ENCODE measurements around the gene ADGRL1.
"Not testable (repeated sequence)": the region's sequence is repeated elsewhere in the genome, so short reads cannot be mapped to it uniquely, and the experiment has no call there.

ADGRL1 gene

DNA sequence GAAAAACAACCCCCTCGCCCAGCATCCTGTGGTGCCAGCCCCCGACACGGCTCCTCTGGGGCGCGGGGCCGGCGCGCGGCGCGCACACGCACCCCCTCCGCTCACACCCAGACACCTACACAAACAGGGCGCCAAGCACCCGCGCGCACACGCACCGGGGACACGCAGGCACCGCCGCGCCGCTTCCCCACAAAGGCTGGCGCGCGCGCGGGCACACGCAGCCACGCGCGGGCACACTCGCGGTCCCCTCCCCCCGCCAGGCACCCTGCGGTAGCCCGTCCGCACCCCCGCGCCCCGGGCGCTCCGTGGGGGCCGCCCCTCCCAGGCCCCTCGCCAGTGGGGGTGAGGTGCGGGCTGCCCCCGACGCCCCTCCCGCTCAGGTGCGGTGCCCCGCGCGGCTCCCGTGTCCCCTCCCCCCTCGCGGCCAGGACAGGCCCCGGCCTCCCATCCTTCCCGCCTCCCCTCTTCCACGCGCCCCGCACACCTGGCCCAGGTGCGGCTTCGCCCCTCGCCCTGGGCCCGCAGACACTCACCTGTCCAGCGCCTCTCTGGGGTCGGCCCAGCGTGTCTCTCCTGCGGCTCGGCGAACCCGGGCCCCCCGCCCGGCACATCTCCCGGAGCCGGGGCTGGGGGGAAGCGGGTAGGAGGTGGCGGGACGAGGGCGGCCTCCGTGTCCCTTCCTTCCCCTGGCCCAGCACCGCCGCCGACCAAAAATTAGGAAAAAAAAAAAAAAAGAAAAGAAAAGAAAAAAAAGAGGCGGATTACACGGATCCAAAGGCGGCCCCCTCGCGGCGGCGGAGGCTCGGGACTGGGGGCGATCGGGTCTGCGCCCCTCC lies at the start of gene ADGRL1:
TSS of gene ADGRL1 (minus strand) at position 718 of the 836 bp plus-strand sequence. CDS start 22,567 bp downstream, outside the sequence.
- H3K4me1 Mint-ChIP-seq, result peaks cover 50% of the 10 kb centered on the region
- peaks cover 12% of the 10 kb centered on the region for H3K36me3 Mint-ChIP-seq
- not testable (repeated sequence) for ATAC-seq

DNA sequence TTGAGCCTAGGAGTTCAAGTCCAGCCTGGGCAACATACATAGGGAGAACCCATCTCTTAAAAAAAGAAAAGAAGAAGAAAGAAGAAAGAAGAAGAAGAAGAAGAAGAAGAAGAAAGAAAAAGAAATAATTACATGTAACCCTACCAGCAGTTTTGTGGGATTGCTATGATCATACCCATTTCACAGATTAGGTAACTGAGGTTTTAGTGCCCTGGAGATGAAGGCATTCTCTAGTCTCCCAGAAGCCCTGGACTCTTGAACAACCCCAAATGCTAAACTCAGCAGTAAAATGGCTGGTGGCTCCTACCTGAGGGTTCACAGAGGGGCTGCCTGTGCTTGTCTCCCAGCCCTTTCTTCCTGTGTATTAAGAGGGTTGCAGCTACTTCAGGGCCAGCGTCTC lies 49.3 kb upstream of the ADGRL1 start:
- not testable (repeated sequence) for H3K27ac Mint-ChIP-seq; H3K9me3 Mint-ChIP-seq; H3K4me1 Mint-ChIP-seq; ATAC-seq; H3K36me3 Mint-ChIP-seq; H3K4me3 Mint-ChIP-seq; DNase-seq (ENCODE audit: low spot score in 2 of 2)

More for the DNA sequence above, at the start of gene ADGRL1:
- Mint-ChIP-seq H3K27ac (peak within 1 kb of the TSS; percentile 92), H3K4me3 (peak within 1 kb of the TSS; percentile 92)
- H3K9me3 Mint-ChIP-seq; DNase-seq (ENCODE audit: low spot score in 2 of 2): not testable (repeated sequence)

DNA sequence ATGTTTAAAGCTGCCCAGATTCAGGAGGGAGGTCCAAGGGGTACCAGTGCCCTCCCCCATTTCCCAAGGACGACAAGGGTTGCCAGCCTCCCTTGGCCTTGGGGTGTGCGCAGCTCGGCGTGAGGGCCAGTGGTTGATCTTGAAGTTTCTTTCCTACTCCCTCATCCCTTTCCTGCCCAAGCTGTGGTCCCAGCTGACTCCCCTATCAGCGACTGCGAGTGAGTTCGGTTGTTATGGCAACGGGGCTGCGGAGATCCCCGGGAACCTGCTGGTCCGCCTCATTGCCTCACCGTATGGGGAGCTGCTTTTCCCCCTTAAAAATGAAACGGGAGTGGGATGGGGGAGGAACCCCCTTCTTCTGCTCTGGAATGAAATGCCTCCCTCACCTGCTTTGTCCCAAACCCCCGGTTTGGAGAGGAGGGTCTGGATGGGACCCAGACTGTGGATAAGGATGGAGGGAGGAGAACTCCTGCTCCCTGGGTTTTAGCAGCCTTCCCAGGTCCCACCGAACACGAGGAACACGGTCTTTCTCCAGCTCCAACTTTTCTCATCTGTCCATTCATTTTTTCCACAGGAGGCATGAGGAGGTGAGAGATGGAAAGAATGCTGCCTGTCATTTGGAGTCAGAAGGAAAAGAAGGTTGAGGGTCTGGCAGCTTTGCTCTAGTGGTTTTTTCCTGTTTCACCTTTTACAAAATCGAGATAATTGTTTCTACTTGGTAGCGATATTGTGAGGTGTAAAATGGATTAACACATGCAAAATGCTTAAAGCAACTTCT lies 48.0 kb upstream of the ADGRL1 start:
- ATAC-seq, H3K27ac Mint-ChIP-seq, H3K4me3 Mint-ChIP-seq: not testable (repeated sequence)

GRCh38 chr19:14252136-14252535 lies 46.2 kb upstream of the ADGRL1 start:
- not testable (repeated sequence) for DNase-seq (ENCODE audit: low spot score in 2 of 2); H3K27ac Mint-ChIP-seq; H3K4me3 Mint-ChIP-seq; H3K36me3 Mint-ChIP-seq; ATAC-seq; H3K9me3 Mint-ChIP-seq
- peaks cover 15% of the 10 kb centered on the region for H3K4me1 Mint-ChIP-seq

More for the DNA sequence above, 48.0 kb upstream of the ADGRL1 start:
- not testable (repeated sequence) for H3K36me3 Mint-ChIP-seq; H3K9me3 Mint-ChIP-seq; DNase-seq (ENCODE audit: low spot score in 2 of 2)
- H3K4me1 Mint-ChIP-seq, result peaks cover 15% of the 10 kb centered on the region

DNA sequence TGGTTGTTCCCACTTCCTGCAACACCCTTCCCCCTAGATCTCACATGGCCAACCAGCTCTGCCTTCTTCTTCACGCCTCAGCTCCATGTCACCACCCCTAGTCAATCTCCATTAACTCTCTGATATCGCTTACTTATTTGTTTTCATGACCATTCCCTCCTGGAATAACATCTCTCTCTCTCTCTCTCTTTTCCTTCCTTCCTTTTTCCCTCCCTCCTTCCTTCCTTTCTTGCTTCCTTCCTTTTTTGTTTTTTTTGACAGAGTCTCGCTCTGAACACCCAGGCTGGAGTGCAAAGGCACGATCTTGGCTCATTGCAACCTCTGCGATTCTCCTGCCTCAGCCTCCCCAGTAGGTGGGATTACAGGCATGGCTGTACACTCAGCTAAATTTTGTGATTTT lies 44.9 kb upstream of the ADGRL1 start:
- Mint-ChIP-seq H3K36me3 (peaks cover 7% of the 10 kb centered on the region), H3K9me3 (no peaks in the 10 kb centered on the region), H3K4me1 (peaks cover 15% of the 10 kb centered on the region), H3K27ac (peak overlapping the region; percentile 4), H3K4me3 (peak overlapping the region; percentile 2)
- ATAC-seq, result no peak
- DNase-seq (ENCODE audit: low spot score in 2 of 2), result no peak

- peaks cover 15% of the 10 kb centered on the region for H3K4me1 Mint-ChIP-seq
- not testable (repeated sequence) for DNase-seq (ENCODE audit: low spot score in 2 of 2); ATAC-seq; H3K36me3 Mint-ChIP-seq; H3K9me3 Mint-ChIP-seq
- peak overlapping the region; percentile 2 for H3K4me3 Mint-ChIP-seq
- peak overlapping the region; percentile 4 for H3K27ac Mint-ChIP-seq
Measured at GRCh38 chr19:14250315-14250714, 44.3 kb upstream of the ADGRL1 start.

GRCh38 chr19:14249891-14250290 lies 43.9 kb upstream of the ADGRL1 start:
- not testable (repeated sequence) for H3K36me3 Mint-ChIP-seq; H3K9me3 Mint-ChIP-seq; DNase-seq (ENCODE audit: low spot score in 2 of 2); ATAC-seq
- Mint-ChIP-seq H3K27ac (peak overlapping the region; percentile 87), H3K4me1 (peaks cover 15% of the 10 kb centered on the region), H3K4me3 (peak overlapping the region; percentile 58)

DNA sequence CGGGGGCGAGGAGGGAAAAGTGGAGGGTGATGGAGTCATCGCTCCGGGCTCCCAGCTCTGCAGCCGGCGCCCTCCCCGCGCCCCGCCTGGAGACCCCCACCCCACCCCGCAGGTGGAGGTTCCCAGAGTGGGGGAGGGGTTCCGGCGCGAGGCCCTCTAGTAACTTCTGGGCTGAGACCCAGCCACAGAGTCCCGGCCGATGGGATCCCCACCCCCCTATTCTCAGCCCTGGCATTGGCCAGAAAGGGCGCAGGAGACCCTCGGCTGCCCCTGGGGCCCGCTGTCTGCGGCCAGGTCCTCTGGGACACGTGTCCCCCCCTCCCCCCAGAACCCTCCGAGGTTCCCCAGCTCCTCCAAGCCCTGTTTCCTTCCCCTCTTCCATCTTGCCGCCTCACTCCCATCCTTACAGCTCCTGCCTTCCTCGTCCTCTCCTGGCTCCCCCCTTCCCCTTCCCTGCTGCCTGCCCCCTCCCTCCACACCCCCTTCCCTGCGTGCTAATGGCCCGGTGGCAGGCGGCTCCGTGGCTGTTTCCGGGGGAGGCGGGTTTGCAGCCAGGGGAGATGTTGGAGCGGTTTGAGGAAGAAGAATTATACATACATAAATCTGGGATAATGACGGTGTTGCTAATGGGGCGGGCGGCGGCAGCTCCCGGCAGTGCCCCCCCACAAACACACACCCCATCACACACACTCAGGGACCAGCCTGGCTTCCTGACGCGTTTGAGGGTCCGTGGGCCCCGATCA lies 43.2 kb upstream of the ADGRL1 start:
- Mint-ChIP-seq H3K27ac (peak overlapping the region; percentile 87), H3K4me1 (peaks cover 15% of the 10 kb centered on the region), H3K4me3 (peak overlapping the region; percentile 58)
- not testable (repeated sequence) for H3K36me3 Mint-ChIP-seq, H3K9me3 Mint-ChIP-seq
- peak; percentile 39 for ATAC-seq
- peak; percentile 12 to 57 for DNase-seq (ENCODE audit: low spot score in 2 of 2)

DNA sequence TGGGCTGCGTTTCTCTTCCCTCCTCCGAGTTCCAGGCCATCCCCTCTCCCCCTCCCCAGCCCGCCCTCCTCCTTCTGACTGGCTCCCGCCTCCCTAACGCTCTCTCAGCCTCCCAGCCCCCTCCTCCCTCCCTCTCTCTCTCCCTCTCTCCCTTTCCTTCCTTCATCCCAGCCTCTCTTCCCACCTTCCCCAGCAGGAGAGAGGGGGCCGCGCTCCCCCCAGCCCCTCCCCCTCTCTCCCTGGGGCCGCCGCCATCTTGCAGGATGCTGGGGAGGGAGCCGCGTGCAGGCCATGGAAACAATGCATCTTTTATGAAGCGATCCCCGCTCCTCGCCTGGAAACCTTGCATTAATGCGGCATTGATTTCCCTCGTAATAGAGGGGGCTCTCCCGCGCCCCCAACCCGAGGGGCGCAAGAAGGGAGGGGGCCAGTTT lies 42.6 kb upstream of the ADGRL1 start:
- no peaks in the 10 kb centered on the region for H3K9me3 Mint-ChIP-seq
- peak; percentile 11 to 55 for DNase-seq (ENCODE audit: low spot score in 2 of 2)
- peak overlapping the region; percentile 87 for H3K27ac Mint-ChIP-seq
- peak overlapping the region; percentile 58 for H3K4me3 Mint-ChIP-seq
- ATAC-seq, result peak; percentile 67
- peaks cover 15% of the 10 kb centered on the region for H3K4me1 Mint-ChIP-seq
- peaks cover 7% of the 10 kb centered on the region for H3K36me3 Mint-ChIP-seq

DNA sequence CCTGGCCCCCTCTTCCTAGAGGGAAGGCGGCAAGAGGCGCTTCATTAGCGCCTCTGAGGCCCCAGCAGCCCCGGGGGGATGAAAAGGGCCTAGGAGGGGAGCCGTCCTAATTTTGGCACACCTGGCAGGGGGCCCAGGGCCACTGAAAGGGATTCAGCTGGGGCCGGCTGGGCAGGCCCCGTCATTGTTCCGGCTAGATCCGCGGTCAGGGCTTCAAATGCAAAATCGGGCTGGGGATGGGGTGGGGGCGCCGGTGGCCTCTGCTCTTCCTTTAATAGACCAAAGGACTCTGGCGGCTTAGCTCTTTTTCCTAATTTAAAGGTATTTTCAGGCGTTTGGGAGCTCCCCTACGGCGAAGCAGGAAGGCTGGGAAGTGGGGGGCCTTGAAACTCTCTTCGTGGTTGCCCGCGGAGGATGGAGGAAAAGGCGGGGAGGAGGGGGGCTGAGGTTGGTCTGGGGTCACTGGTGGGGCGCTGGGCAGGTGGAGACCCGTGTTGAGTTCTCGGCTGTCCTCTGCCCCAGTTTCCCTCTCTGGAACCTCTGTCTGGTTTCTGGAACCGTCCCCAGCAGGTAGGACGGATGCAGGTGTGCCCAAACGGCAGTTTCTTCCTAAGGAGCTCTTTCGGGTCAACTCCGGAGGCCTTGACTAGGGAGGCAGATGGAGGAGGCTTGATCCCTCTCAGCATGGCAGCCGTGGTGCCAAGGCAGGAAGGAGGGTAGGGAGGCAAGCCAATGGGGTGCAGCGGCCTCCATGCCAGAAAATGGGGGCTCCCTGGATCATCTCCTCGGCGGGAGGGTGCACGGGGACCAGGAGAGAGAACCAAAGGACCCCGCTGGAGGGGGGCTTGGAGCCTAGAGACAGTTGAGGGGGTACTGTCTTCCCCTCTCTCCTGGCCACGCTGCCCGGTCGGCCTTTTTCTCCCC lies 41.8 kb upstream of the ADGRL1 start:
- H3K4me1 Mint-ChIP-seq, result peaks cover 15% of the 10 kb centered on the region
- H3K36me3 Mint-ChIP-seq; DNase-seq (ENCODE audit: low spot score in 2 of 2); ATAC-seq; H3K9me3 Mint-ChIP-seq: not testable (repeated sequence)
- peak overlapping the region; percentile 87 for H3K27ac Mint-ChIP-seq
- H3K4me3 Mint-ChIP-seq, result peak overlapping the region; percentile 58

- H3K9me3 Mint-ChIP-seq; DNase-seq (ENCODE audit: low spot score in 2 of 2); ATAC-seq; H3K36me3 Mint-ChIP-seq: not testable (repeated sequence)
- Mint-ChIP-seq H3K4me3 (peak overlapping the region; percentile 58), H3K27ac (peak overlapping the region; percentile 87), H3K4me1 (peaks cover 15% of the 10 kb centered on the region)
Measured at GRCh38 chr19:14247205-14247547, 41.2 kb upstream of the ADGRL1 start.

GRCh38 chr19:14244393-14244792 lies 38.4 kb upstream of the ADGRL1 start:
- not testable (repeated sequence) for H3K4me3 Mint-ChIP-seq

GRCh38 chr19:14243718-14244117 lies 37.7 kb upstream of the ADGRL1 start:
- DNase-seq (ENCODE audit: low spot score in 2 of 2); H3K4me1 Mint-ChIP-seq; H3K9me3 Mint-ChIP-seq; H3K36me3 Mint-ChIP-seq; H3K4me3 Mint-ChIP-seq; H3K27ac Mint-ChIP-seq; ATAC-seq: not testable (repeated sequence)

More at GRCh38 chr19:14244393-14244792, 38.4 kb upstream of the ADGRL1 start:
- not testable (repeated sequence) for H3K4me1 Mint-ChIP-seq; DNase-seq (ENCODE audit: low spot score in 2 of 2); H3K9me3 Mint-ChIP-seq; H3K36me3 Mint-ChIP-seq; ATAC-seq; H3K27ac Mint-ChIP-seq

Data from stimulated activated effector memory CD8-positive, alpha-beta T cell treated with anti-CD3 and anti-CD28 coated beads, Interleukin-12 subunit alpha, Interleukin-12 subunit beta, amount 100 ng/mL, for 72 hours (primary cell).